Astrocyte (in vitro differentiated cells and primary cell): Measurements from ENCODE around the gene OTOG.

Experiments used
- EZH2 ChIP-seq: IDR thresholded peaks from 2 replicates; pipeline ENCODE4 v1.6.1; 2012; ENCODE audit warnings: mild to moderate bottlenecking, low read length, inconsistent platforms; ENCODE audit not compliant: insufficient read depth
- TF ChIP-seq, protein P1 (sequence below): IDR thresholded peaks from 2 replicates; pipeline ENCODE4 v1.5.1; 2011; ENCODE audit warnings: low read depth, mild to moderate bottlenecking, inconsistent platforms, low read length, moderate library complexity; ENCODE audit not compliant: insufficient read depth

- TF ChIP-seq, protein P1, sequence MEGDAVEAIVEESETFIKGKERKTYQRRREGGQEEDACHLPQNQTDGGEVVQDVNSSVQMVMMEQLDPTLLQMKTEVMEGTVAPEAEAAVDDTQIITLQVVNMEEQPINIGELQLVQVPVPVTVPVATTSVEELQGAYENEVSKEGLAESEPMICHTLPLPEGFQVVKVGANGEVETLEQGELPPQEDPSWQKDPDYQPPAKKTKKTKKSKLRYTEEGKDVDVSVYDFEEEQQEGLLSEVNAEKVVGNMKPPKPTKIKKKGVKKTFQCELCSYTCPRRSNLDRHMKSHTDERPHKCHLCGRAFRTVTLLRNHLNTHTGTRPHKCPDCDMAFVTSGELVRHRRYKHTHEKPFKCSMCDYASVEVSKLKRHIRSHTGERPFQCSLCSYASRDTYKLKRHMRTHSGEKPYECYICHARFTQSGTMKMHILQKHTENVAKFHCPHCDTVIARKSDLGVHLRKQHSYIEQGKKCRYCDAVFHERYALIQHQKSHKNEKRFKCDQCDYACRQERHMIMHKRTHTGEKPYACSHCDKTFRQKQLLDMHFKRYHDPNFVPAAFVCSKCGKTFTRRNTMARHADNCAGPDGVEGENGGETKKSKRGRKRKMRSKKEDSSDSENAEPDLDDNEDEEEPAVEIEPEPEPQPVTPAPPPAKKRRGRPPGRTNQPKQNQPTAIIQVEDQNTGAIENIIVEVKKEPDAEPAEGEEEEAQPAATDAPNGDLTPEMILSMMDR: no peak
- TF ChIP-seq EZH2: no peak
These were observed at the start of gene OTOG for GRCh38 chr11:17547051-17547577.
